ENCODE measurements around the gene S100G.
"Not testable (repeated sequence)": the region's sequence is repeated elsewhere in the genome, so short reads cannot be mapped to it uniquely, and the experiment has no call there.

- not testable (repeated sequence) for TF ChIP-seq CTCF, POLR2A (IDR thresholded peaks at IDR 0.05)
Observed at GRCh38 chrX:16603235-16603634, 46.7 kb upstream of the S100G start.

Measured in uterus (tissue), 2 donors.